ENCODE data around the gene AUTS2.

The AUTS2 gene

DNA sequence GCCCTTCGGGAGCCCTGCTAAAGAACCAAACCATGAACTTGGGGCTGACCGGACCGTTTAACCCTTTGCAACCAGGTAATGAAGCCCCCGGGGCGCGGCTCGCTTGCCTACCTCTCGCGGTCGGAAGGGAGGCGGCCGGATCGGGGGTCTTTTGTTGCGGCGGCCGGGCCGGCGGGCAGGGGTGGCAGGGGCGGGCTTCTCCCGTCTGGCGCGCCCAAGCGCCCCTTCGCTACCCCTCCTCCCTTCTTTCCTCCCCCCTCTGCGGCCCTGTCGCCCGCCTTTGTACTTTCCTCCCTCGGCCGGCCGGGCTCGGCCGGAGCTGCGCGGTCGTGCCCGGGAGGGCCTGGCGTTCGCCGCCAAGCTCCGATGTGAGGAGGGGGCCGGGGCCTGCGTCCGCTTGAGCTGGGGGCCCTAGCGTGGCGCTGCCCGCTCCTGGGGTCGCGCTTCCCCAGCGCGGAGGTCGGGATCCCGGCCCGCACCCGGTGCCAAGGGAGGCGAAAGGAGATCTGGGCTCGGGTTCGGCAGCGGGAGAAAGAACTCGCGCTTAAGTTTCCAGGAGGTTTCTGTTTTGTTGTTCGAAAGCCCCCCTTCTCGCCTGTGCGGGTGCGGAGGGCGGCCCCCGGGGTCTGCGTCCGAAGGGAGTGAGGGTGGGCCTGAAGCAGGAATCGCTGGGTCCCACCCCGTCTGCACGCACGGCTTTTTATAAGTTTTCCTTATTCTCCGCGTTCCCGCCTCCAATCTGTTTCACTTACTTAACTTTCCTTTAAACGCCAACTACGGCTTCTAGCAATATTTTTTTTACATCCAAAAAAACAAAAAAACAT lies 1096.9 kb downstream of the AUTS2 start:
- DNase-seq (ENCODE audit: low read depth) = no peak
- peak overlapping the region; percentile 74 for H3K4me3 ChIP-seq (ENCODE audit: low read length)
- TF ChIP-seq, protein P1, sequence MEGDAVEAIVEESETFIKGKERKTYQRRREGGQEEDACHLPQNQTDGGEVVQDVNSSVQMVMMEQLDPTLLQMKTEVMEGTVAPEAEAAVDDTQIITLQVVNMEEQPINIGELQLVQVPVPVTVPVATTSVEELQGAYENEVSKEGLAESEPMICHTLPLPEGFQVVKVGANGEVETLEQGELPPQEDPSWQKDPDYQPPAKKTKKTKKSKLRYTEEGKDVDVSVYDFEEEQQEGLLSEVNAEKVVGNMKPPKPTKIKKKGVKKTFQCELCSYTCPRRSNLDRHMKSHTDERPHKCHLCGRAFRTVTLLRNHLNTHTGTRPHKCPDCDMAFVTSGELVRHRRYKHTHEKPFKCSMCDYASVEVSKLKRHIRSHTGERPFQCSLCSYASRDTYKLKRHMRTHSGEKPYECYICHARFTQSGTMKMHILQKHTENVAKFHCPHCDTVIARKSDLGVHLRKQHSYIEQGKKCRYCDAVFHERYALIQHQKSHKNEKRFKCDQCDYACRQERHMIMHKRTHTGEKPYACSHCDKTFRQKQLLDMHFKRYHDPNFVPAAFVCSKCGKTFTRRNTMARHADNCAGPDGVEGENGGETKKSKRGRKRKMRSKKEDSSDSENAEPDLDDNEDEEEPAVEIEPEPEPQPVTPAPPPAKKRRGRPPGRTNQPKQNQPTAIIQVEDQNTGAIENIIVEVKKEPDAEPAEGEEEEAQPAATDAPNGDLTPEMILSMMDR (conservative IDR thresholded peaks at IDR 0.05; ENCODE audit: low read depth, low read length) = no peak

DNA sequence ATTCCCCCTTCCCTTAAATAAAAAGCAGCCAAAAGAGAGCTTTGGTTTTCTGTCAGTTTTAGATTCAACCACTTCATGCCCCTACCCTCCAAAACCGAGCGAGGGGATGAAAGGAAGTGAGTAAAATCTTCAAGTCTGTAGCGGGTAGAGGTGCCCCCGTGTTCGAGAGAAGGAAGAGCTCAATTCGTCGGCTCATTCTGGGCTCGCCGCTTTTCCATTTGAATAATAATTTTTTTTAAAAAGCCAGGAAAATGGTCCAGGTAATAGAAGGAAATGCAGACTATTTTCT lies 1097.5 kb downstream of the AUTS2 start:
- no peak for DNase-seq (ENCODE audit: low read depth)

DNA sequence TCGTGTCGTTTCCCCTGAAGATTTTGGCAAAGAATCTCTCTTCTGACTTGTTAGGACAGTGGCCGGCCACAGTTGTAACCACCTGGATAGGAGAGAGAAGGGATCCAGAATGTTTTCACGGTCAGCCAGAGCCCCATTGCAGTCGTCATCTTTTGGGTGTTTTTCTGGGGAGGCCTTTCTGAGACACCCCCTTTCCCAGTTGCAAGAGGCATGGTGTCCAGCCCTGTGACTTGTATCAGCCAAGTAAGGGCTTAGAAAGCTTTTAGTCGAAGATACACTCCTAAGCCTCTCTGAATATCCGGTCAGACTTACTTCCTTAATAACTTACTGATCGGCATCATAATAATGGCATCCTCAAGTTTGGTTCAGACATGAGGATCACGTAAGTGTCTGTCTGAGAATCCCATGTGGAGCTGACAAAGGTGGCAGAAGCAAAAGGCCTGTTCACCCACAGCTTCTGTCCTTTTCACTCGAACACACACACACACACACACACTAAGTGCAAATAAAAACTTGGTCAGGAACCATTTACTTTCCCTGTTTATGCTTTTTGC lies 1098.0 kb downstream of the AUTS2 start:
- H3K4me3 ChIP-seq (ENCODE audit: low read length) = peak overlapping the region; percentile 74
- no peak for DNase-seq (ENCODE audit: low read depth)
- TF ChIP-seq, protein P1 (conservative IDR thresholded peaks at IDR 0.05; ENCODE audit: low read depth, low read length) = no peak

More for the DNA sequence above, 1097.5 kb downstream of the AUTS2 start:
- peak overlapping the region; percentile 74 for H3K4me3 ChIP-seq (ENCODE audit: low read length)
- TF ChIP-seq, protein P1 (conservative IDR thresholded peaks at IDR 0.05; ENCODE audit: low read depth, low read length) = no peak

DNA sequence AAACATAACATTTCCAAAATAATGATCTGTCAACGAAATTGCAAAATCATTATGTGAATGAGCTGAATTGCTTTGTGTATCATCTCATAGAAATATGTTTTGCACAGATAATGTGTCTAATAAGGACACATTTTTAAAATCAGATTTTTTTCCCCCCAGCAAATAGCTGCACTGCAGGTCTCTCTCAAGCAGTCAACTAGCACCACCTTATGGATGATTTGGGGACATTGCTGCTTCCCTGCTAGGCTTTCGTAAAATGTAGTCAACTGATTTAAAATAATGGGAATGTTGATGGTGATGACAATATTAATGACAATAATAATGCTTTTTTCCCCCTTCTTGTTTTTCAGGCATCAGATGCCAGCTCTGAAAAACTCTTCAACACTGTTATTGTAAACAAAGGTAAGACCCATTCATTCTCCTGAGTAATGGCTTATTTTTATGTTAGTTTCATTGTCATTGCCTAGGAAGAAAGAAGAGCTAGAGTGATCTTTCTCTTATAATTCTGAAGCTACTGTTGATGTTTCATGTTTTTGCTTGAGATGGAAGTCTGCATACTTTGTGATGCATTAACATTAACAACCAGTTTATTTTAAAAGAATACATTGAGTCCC lies 1100.1 kb downstream of the AUTS2 start:
- TF ChIP-seq, protein P1 (conservative IDR thresholded peaks at IDR 0.05; ENCODE audit: low read depth, low read length) = peak; percentile 90
- no peak overlapping the region for H3K4me3 ChIP-seq (ENCODE audit: low read length)
- DNase-seq (ENCODE audit: low read depth) = no peak

DNA sequence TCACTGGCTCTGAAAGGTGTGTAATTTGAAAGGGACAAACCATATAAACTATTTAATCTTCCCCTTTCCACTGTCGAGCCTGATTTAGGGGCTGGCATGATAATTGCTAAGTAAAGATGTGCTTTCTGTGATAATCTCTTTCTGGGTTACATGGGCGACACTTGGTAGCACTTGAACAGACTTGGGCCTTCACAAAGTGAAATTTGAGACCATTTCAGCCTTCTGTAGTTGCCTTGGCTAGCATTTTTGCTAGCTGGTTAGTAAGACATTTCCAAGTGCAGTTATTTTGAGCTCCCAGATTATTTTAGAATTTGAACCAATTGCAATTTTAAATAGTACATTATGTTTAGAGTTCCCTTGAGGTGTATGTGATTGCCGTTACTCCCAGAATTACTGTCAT lies 1101.0 kb downstream of the AUTS2 start:
- DNase-seq (ENCODE audit: low read depth) = no peak
- H3K4me3 ChIP-seq (ENCODE audit: low read length) = no peak overlapping the region
- TF ChIP-seq, protein P1 (conservative IDR thresholded peaks at IDR 0.05; ENCODE audit: low read depth, low read length) = no peak

DNA sequence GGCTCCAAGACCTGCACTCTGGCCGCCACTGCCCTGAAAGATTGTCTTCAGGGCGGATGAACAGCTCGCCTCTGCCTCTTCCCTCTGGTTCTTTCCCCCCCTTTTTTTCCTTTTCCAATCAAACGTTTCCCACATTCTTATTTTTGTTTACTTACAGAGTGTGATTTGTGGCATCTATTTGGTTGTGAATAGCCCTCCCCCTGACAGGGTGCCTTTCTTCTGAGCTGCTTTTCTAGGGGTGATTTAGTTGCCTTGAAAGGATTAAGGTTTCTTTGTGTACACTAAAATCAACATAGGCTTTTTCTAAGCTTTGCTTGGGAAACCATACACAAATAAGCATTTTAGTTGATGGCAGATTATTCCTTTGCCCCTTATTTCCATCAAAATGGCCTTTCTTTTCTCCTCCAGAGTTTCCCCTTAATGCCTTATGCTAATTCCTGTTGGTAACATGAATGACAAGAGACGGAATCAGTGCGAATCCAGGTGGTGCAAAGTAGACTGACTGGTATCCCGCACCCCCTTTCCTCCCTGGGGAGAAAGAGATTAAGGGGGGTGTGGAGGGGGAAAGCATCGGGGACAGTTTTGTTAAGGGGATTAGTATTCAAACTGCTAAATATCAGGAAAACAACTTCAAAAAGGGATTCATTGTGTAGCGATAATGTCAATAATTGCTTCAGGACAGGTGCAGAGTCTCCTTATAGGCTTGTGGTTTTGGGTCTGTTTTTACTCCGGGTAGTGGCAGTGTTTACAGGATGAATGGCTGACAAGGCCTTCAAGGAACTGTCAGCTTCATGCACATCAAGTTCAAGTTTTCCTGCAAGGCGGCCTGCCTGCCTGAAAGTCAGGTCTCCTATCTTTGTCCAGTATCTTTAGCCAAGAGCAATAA lies 1102.0 kb downstream of the AUTS2 start:
- TF ChIP-seq, protein P1 (conservative IDR thresholded peaks at IDR 0.05; ENCODE audit: low read depth, low read length) = no peak
- H3K4me3 ChIP-seq (ENCODE audit: low read length) = no peak overlapping the region
- no peak for DNase-seq (ENCODE audit: low read depth)
